Measurements from ENCODE around the gene NUDT22.

The NUDT22 gene

DNA sequence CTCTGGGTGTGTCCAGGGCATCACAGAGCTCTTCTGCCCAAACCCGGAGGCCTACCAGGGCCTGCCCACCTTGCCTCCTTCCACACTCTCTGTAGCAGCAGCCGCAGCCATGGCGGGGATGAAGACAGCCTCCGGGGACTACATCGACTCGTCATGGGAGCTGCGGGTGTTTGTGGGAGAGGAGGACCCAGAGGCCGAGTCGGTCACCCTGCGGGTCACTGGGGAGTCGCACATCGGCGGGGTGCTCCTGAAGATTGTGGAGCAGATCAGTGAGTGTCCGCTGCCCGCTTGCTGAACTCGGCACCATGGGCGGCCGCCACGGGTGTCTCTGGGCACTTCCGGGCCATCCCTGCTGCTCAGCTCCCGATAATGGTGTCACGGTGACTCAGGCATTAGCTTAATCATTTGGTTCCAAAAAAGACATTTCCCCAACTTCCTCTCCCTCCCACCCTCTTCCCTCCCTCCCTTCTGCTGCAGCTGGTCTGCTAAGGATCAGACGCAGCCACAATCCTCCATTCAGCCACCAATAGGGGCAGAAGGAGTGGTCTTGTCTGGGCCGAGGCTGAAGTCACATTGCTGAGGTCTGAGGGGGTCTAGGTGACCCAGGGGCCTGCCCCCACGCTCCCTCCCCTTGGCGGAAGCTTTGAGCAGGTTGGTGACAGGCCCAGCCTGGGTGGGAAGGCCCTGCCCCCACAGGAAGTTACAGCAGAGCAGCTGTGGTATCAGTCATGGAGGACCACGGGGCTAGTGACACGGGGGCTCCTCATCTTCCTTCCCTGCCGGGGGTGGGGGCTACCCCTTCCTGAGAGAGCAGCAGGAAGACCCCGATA is 18.6 kb upstream of the NUDT22 start:
- DNase-seq: peak; percentile 75 to 89

DNA sequence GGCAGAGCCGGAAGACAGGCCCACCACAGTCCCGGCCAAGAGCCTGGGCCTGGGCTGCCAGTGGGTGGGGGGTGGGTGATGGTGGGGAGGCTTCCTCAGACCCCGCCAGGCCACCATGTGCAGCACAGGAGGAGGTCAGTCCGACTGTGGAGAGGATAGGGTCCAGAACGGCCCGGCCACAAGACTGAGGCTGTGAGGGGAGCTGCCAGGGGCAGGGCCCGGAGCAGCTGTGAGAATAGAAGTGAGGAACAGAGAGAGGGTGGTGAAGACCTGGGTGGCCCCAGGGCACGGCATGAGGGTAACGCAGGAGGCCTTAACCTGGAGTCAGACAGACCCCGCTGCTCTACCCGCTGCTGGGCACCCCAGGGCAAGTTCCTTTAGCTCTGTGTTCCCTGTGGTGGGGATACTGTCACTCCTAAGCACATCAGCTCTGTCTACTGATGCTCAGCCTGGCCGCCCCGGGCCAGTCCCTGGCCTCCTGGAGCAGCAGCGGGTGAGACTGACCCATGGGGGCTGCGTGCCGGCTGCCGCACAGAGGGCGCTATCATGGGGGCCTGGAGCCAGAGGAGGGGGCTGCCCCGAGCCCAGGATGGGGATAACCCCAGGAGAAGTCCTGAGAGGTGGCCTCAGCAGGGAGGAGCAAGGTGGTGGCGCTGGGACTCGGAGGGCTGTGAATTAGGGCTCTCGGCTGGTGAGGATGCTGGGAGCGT is 17.8 kb upstream of the NUDT22 start:
- DNase-seq: no peak

DNA sequence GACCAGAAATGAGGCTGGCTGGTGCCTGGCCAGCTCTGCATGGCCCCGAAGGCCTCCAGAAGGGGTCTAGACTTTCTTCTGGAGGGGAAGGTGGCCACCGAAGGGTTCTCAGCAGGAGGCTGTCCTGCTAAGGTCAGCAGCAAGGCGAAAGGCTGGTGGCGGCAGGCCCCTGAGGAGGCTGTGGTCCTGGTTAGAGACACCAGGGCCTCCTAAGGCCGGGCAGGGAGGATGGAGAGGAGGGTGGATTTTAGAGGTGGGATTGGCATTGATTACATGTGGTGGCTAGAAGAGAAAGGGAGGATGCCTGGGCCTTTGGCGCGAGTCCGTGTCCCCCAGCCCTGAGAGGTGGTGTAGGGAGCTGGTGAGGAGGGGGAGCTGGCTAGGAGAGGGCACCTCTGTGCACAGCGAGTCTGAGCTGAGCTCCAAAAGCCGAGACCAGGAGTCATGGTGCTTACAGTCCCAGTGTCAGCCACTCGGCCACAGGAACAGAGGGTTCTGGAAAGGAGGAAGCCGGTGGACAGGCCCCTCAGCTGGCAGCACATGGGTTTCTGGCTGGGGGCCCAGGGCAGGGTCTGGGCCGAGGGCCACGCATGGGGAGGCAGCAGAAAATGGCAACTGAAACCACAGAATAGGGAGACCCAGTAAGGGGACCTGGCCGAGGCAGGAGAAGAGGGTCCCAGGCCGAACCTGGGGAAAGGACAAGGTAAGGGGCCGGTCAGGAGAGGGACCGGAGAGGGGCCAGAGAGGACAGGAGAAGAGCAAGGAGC is 17.1 kb upstream of the NUDT22 start:
- no peak for DNase-seq

DNA sequence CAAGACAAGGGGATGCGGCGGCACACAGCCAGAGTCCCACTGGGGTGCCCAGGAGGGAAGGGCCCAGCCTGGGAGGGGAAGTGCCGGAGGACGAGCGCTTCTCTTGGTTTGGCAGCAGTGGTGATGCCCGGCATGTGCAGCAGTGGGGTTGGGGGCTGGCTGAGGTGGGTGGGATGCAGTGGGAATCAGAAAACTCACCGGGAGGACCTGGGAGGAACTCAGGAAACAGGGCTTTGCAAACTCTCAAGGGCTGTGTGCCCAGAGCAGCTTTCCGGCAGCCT is 16.6 kb upstream of the NUDT22 start:
- DNase-seq: no peak

DNA sequence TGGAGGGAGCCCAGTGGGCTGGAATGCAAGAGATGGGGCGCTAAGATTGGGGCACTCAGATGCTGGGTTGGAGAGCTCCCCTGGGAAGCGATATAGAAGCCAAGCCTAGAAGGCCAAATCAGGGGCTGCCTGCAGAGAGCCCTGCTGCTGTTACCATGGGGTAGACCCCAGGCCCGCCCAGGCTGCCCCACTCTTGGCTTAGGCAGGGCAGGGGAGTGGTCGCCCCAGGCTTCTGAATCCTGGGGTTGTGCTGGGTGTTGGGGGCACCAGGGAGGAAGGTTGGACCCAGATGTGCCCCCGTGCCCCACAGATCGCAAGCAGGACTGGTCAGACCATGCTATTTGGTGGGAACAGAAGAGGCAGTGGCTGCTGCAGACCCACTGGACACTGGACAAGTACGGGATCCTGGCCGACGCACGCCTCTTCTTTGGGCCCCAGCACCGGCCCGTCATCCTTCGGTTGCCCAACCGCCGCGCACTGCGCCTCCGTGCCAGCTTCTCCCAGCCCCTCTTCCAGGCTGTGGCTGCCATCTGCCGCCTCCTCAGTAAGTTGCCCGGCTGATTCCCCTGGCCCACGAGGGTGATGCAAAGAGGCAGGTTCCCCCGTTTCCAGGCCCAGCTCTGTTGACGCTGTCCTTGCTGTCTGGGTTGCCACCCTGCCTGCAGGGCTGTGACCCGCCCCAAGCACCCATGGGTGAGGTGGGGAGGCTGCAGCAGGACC is 15.6 kb upstream of the NUDT22 start:
- DNase-seq: no peak

DNA sequence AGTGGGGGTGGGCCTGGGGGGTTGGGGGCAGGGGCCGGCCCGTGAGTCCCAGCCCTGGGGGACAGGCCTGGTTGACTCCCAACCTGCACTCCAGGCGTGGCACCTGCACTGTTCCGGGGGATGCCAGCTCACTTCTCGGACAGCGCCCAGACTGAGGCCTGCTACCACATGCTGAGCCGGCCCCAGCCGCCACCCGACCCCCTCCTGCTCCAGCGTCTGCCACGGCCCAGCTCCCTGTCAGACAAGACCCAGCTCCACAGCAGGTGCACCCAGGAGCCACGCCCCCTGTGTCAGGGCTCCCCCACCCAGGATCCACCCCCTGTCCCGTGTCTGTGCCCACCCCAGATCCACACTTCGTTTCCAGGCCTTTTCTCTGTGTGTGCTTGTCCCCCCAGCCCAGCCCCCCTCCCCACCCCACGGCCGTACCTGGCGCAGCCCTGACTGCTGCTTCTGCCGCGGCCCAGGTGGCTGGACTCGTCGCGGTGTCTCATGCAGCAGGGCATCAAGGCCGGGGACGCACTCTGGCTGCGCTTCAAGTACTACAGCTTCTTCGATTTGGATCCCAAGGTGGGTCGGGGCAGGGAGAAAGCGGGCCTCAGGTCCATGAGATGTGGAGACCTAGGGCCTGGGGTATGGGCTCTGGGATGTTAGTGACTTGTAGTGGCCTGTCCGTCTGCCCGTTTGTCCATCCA is 14.7 kb upstream of the NUDT22 start:
- no peak for DNase-seq

DNA sequence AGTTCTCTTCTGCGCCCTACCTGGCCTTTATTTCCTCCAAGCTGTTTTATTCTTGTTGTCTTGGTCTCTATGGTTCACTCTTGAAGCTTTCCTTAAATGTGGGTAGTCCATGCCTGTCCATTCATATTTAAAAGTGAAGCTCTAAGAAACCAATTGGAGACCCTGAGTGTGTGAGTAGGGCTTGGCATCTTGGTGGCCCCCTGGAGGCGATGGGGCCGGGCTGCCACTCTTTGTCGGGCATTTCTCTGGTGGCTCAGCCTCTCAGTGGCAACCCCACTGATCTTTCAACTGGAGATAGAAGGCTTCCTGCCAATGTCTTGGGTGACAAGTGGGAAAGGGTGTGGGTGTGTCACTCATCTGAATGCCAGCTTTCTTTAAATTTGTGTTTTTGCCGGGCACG is 9.2 kb upstream of the NUDT22 start:
- no peak for DNase-seq

DNA sequence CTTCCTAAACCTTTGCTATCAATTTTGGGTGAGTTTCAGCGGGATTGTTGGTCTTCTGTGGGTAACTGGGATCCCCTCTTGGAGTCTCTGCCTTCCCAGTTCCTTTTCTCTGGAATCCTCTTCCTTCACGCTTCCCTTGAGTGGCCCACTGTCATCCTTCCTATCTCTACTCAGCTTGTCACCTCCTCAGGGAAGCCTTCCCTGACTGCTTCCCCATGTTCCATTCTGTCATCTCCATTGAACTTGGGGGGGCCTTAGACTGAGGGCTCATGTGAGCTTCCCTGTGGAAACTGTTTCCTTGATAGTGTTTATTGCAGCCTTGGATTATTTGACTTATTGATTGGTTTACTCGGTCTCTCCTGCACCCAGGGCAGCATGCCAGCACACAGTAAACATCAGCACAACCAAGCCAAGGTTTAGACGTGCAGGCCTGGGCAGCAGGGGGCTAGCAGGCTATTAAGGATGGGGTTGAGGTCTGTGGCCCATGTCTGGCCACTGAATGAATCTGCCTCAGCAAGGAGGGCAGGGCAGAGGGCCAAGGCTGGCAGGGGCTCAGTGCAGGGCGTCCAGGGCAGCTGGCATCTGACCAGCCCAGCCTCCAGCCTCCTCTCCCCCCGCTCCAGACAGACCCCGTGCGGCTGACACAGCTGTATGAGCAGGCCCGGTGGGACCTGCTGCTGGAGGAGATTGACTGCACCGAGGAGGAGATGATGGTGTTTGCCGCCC is 7.3 kb upstream of the NUDT22 start:
- no peak for DNase-seq

DNA sequence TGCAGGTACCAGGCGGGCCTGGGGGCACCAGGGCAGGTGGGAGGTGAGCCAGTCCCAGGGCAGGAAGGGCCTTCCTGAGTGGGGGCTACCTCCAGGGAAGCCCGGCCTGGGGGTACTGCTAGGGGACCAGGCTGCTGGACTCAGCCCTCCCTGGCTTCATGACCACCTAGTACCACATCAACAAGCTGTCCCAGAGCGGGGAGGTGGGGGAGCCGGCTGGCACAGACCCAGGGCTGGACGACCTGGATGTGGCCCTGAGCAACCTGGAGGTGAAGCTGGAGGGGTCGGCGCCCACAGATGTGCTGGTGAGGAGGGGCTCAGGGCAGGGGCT is 6.8 kb upstream of the NUDT22 start:
- DNase-seq: no peak

DNA sequence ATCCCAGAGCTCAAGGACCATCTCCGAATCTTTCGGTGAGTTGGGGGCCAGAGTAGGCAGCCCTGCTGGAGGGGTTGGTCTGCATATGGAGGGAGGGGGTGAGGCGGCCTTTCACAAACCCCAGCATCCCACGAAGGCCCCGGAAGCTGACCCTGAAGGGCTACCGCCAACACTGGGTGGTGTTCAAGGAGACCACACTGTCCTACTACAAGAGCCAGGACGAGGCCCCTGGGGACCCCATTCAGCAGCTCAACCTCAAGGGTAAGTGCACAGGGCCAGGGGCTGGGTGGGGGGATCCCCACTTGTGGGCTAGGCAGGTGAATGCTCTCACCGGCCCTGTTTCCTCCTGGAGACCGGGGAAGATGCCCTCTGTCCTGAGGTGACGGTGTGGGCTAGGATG is 6.3 kb upstream of the NUDT22 start:
- no peak for DNase-seq

DNA sequence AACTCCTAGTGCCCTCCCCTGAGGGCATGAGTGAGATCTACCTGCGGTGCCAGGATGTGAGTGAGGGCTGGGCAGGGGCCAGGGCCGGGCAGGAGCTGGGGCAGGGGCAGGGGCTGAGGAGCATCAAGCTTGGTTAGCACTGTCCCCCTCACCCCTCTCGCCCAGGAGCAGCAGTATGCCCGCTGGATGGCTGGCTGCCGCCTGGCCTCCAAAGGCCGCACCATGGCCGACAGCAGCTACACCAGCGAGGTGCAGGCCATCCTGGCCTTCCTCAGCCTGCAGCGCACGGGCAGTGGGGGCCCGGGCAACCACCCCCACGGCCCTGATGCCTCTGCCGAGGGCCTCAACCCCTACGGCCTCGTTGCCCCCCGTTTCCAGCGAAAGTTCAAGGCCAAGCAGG is 5.8 kb upstream of the NUDT22 start:
- DNase-seq: no peak

DNA sequence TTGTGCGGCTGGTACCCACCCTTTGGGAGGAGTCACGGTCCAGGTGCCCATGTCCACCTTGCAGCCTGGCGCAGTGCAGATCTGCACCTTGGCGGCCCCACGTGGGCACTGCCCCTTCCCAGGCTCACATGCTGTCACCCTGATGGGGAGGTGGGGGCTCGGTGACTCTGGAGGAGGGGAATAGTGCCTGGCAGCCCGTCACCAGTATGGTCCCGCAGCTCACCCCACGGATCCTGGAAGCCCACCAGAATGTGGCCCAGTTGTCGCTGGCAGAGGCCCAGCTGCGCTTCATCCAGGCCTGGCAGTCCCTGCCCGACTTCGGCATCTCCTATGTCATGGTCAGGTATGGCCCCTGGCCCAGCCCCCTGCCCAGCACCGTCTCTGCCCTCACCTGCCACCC is 5.3 kb upstream of the NUDT22 start:
- no peak for DNase-seq

DNA sequence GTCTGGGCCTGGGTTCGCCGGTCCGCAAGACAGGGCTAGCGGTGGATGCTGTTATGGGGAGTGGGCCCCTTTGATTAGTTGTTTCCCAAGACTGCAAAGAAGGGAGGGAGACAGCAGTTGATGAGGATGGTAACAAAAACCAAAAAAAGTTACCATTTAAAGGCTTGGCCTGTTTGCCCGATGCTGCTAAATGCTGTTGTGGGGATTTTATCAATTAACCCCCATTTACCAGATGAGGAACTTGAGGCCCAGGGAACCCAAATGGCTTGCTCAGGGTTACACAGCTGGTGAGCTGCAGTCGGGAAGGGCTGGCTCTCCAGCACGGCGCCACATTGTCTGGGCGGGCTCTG is 3.4 kb upstream of the NUDT22 start:
- no peak for DNase-seq

DNA sequence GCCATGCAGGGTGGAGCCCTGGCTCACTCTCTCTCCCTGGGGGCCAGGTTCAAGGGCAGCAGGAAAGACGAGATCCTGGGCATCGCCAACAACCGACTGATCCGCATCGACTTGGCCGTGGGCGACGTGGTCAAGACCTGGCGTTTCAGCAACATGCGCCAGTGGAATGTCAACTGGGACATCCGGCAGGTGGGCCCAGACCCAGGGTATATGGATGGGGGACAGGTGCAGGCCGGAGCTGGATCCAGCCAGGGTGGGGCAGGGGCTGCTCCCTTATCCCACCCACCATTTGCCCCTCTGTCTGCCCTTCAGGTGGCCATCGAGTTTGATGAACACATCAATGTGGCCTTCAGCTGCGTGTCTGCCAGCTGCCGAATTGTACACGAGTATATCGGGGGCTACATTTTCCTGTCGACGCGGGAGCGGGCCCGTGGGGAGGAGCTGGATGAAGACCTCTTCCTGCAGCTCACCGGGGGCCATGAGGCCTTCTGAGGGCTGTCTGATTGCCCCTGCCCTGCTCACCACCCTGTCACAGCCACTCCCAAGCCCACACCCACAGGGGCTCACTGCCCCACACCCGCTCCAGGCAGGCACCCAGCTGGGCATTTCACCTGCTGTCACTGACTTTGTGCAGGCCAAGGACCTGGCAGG is 2.9 kb upstream of the NUDT22 start:
- DNase-seq: no peak

DNA sequence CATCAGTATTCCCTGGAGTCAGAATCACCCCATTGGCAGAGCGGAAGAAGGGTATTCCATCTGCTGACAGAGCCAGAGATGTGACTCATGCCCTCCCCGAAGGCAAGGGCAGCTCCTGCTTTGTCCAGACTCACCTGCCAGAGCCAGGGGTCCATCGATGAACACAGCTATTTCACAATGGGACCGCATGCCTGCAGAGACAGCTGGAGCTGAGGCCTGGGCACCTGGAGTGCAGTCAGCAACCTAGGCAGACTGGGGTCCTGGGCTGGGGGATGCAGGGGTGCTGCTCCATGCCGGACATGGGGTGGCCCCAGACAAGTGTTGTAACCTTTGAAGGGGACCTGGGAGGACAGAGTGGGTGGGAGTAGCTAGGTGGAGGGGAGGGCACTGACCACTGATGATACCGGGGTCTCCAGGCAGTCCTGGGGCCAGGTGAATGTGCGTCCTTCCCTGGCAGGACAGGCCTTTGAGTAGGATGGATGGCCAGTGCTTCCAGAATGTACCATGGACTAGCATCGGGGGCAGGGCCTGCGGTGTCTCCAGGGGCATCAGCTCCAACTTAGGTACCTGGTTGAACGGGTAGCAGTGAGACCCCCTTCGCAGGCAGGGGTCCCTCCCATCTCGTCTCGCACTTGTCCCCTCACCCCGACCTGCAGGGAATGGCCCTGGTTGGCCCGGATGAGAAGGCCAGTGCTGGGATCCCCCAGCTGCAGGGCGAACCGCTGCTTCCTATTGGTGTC is 1.8 kb upstream of the NUDT22 start:
- no peak for DNase-seq

DNA sequence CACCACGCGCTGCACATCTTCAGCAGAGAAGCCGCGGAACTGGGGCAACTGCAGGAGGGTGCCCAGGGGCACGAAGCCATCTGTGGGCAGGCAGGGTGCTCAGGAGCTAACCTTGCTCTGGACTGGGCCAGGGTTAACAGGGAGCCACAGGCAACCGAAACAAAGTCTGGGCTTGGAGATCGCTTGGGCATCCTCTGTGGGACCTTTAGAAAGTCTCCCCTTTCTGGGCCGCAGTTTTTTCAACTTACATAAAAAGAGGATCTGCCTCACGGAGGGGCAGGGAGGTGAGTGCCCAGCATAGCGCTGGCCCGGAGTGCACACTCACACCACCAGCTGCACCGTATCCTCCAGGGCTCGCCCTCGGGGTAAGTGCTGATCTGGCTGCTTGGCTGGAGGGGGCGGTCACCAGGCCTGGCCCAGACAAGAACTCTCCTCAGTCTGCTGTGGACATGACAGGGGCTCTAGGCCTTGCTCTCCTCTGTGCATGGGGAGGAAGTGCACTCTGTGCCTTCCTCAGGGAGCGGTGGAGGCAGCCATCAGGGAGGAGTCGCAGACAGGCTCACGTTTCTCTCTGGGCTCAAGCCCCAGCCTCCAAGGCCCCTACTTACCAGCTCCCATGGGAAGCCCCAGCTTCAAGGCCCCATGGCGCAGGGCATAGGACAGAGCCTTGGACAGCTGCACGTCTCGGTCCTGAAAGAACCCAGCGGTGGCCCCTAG is 1.0 kb upstream of the NUDT22 start:
- DNase-seq: no peak

DNA sequence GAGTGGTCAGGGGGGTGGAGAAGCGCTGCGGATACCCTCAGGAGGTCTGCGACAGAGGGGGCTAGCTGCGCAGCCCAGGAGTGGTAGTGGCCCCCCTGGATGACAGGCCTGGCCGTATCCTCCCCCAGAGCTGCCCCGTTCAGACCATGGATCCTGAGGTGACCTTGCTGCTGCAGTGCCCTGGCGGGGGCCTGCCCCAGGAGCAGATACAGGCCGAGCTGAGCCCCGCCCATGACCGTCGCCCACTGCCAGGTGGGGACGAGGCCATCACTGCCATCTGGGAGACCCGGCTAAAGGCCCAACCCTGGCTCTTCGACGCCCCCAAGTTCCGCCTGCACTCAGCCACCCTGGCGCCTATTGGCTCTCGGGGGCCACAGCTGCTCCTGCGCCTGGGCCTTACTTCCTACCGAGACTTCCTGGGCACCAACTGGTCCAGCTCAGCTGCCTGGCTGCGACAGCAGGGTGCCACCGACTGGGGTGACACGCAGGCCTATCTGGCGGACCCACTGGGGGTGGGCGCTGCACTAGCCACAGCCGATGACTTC is 505 bp downstream of the NUDT22 start:
- peak; percentile 46 to 56 for DNase-seq

DNA sequence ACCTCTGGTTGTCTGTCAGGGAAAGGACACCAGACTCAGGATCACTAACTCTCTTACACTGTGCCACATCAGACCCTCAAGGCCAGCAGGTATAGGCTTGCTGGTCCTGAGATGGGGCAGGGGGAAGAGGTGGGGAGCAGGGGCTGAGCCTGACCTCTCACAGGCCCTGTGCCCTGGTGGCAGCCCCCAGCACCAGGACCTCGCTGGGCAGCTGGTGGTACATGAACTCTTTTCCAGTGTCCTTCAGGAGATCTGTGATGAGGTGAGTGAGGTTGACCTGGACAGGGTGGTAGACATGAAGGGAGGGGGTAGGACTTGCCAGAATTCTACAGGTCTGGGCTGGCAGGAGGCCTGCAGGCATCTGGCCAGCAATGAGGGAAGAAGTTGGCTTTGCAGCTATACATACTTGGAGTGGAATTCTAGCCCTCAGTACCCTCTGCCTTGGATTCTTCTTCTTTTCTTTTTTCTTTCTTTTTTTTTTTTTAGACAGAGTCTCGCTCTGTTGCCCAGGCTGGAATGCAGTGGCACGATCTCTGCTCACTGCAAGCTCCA is 1.4 kb downstream of the NUDT22 start:
- DNase-seq: no peak

DNA sequence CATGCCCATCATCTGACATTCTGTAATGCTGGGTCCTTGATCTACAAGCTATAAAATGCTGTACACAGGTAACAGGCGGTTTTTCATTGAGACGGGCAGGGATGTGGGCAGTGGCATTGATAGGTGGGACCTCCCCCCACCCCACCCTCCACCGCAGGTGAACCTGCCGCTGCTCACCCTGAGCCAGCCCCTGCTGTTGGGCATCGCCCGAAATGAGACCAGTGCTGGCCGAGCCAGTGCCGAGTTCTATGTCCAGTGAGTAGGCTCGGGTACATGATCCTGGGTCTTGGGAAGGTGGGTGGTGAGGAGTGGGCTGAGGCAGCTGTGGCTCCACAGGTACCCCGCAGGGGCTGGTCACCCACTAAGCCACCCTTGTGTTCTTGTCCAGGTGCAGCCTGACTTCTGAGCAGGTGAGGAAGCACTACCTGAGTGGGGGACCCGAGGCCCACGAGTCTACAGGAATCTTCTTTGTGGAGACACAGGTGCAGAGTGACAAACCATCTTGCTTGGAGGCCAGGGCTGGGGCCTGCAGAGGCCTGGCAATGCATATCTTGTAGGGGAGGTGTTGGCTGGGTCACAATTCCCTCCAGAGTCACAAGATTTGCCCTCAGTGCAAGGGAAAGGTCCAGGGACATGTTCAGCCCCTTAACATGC is 3.1 kb downstream of the NUDT22 start:
- DNase-seq: no peak

Measured in stimulated activated CD4-positive, alpha-beta T cell treated with anti-CD3 and anti-CD28 coated beads, Interleukin-4, amount 100 ng/mL, for 4 hours (primary cell).